HAP-1 (cell line): ENCODE results near the gene CTNND2.

Experiments
- DNase-seq, 2 experiments: peaks; one replicate each; pipeline ENCODE4 v3.0.0-alpha.2; 2016 to 2020; ENCODE audit warnings: low spot score in 2 of 2
- H3K27me3 ChIP-seq: fragments of 250-450 bp; sonication (Bioruptor Pico); 2 replicates; pipeline ENCODE4 v1.5.1; 2020; ENCODE audit warnings: low read depth, mild to moderate bottlenecking, moderate library complexity
- H3K36me3 ChIP-seq: fragments of 250-450 bp; sonication (Bioruptor Pico); replicated peaks from 2 replicates; pipeline ENCODE4 v1.5.1; 2020; ENCODE audit warnings: mild to moderate bottlenecking
- H3K4me1 ChIP-seq: fragments of 250-450 bp; sonication (Bioruptor Pico); 2 replicates; pipeline ENCODE4 v1.5.1; 2020; ENCODE audit warnings: mild to moderate bottlenecking
- H3K4me3 ChIP-seq: fragments of 250-450 bp; sonication (Bioruptor Pico); 2 replicates; pipeline ENCODE4 v1.5.1; 2020; ENCODE audit warnings: mild to moderate bottlenecking, moderate library complexity
- H3K9me3 ChIP-seq: fragments of 250-450 bp; sonication (Bioruptor Pico); 2 replicates; pipeline ENCODE4 v1.5.1; 2020; ENCODE audit warnings: mild to moderate bottlenecking, moderate library complexity
- in situ Hi-C: fragments of 300-500 bp; cut with MboI; formaldehyde crosslinking; loops from 3 replicates; pipeline ENCODE4 v1.14.3; 2020; ENCODE audit warnings: low sequenced_read_pairs, inconsistent platforms, mixed read lengths

CTNND2 gene

DNA sequence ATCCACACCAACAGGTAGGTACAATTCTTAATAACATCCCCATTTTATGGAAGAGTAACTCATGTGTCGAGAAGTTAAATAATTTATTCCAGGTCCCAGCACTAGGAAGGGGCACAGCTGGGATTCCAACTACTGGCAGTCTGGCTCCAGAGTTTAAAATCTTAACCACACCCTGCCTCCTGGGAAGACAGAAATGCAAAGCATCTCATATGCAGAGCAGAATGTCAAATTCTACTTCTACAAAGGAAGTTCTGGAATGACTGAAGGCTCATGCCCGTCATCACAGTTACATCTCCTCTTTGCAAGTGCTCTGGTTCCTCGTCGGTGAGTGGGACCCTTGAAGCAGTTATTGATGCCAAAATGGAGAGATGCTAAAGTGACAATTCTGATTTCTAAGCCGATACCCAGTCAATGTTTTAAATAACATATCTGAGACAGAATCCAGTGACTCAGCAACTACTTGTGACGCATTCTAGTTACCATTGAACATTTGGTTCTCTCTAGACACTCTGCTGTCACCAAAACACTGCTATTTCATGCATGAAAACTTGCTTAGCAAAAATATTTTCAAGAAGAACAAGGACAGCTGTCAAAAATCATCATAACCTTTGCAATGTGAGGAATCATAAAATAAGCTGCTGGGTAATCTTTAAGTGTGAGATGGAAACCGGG, 412.7 kb downstream of the CTNND2 start:
- in situ Hi-C loops = no loop called here

DNA sequence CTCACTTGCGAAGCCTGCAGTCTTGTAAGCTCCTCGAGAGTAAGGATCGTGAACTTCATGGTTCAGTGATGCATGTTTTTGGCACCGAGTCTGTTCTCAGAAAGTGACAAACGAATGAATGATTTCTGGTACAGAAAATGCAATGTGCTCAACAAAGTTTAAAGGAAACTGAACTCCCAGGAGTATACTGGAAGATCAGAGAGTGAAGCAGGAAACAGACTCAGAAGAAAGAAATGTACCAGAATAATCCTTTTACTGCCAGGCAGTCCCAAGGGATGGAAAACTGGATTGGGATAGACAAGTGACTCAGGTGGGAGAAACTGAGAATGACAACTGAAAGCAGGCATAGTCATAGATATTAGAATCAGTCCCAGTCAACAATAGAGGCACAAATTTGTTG, 420.6 kb downstream of the CTNND2 start:
- DNase-seq = no peak
- H3K4me3 ChIP-seq = no peak overlapping the region
- no peaks in the 10 kb centered on the region for H3K36me3 ChIP-seq
- H3K27me3 ChIP-seq = no peaks in the 10 kb centered on the region
- no peaks in the 10 kb centered on the region for H3K4me1 ChIP-seq
- in situ Hi-C loops = no loop called here
- peaks cover 3% of the 10 kb centered on the region; the same call in 1 of the 2 replicates for H3K9me3 ChIP-seq

More for the DNA sequence above, 412.7 kb downstream of the CTNND2 start:
- no peak for DNase-seq
- no peaks in the 10 kb centered on the region for H3K36me3 ChIP-seq
- H3K9me3 ChIP-seq = no peaks in the 10 kb centered on the region
- H3K27me3 ChIP-seq = no peaks in the 10 kb centered on the region
- H3K4me3 ChIP-seq = no peak overlapping the region
- H3K4me1 ChIP-seq = no peaks in the 10 kb centered on the region

DNA sequence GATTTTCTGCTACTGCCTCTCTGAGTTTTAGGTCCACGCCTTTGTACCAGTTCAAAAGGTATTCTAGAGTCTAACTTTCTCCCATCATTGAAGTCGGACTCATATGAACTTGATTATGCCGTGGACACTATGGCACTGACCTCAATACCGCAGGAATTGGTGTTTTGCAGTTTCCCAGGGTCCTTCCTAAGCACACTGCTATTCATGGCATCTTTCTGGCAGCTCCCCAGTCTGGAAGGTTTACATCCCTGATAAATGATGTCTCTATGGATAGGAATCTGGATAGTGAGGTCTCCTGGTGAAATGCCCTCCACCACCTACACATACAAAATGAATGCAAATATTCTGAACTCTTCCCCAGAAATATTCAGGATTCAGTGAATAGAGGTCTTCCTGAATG, 422.2 kb downstream of the CTNND2 start:
- no peak for DNase-seq
- in situ Hi-C loops = no loop called here

DNA sequence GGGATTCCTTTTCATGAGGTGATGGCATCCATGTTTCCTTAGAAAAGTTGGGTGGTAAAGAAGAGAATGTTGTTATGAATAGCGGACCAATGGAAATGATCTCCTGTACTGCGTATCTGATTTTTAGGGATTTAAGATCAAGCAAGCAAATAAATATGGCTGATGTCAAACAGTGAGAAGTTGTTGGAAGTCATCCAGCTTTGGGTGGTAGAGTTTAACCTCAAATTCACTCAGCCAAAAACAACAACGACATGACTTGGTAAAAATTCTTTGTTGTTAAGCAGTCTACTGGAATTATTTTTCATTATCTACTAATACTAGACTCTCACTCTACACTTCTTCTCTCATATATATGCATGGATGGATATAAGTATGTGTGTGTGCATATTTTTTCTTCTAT, 426.5 kb downstream of the CTNND2 start:
- H3K4me3 ChIP-seq = no peak overlapping the region
- H3K27me3 ChIP-seq = no peaks in the 10 kb centered on the region
- peaks cover 3% of the 10 kb centered on the region; the same call in 1 of the 2 replicates for H3K9me3 ChIP-seq
- no peaks in the 10 kb centered on the region for H3K4me1 ChIP-seq
- DNase-seq = no peak
- in situ Hi-C loops = no loop called here
- no peaks in the 10 kb centered on the region for H3K36me3 ChIP-seq

More for the DNA sequence above, 422.2 kb downstream of the CTNND2 start:
- H3K4me1 ChIP-seq = no peaks in the 10 kb centered on the region
- peaks cover 3% of the 10 kb centered on the region; the same call in 1 of the 2 replicates for H3K9me3 ChIP-seq
- no peaks in the 10 kb centered on the region for H3K36me3 ChIP-seq
- H3K4me3 ChIP-seq = no peak overlapping the region
- H3K27me3 ChIP-seq = no peaks in the 10 kb centered on the region

DNA sequence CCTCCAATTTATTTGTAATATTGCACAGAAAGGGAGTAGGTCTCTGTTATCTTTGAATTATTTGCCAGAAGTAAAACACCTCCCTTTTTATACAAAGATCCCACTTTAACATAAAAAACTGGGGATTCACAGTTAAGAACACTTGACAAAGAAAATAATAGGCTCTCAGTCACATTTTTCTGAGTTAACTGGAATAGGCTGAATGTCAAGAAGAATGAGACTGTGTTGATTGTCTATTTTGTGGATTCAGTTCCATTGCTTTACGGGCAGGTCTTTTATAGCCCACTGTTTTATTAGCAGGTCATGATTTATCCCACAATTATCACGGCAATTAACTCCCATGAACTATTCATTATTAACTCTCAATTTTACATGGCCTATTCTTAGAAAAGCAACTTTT, 427.4 kb downstream of the CTNND2 start:
- H3K36me3 ChIP-seq = no peaks in the 10 kb centered on the region
- H3K9me3 ChIP-seq = no peaks in the 10 kb centered on the region
- no peaks in the 10 kb centered on the region for H3K4me1 ChIP-seq
- DNase-seq = no peak
- in situ Hi-C loops = no loop called here
- H3K27me3 ChIP-seq = no peaks in the 10 kb centered on the region
- no peak overlapping the region for H3K4me3 ChIP-seq

DNA sequence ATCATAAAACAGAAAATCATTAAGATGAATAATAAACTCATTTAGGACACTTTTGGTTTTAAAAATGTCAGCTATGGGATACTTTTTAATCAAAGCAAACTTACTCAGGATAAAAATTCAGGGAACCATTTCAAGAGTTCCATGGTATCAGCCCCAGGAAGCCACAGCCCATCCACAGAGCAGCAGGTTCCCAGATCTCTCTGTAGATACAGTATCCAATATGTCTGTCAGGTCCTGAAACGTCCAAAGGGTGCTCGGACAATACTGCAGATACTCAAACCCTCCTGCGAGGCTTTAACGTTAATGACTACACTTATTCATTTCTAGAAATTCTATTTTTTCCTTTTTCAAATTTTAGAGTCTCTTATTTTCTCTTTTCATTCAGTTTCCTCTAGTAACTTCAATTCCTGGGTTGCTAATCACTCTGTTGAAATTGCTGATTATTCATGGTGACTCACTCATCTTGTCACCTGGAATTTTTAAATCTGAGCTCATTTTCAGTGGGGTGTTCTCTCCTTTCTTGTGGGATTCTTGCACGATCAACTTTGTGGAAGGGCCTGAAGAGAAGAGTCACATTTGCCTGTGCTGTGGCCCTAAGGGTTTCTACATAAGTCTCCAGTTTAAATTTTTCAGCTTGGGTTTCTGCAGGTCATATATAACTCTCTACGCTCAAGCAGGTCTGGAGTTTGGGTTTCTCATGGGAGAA, 435.8 kb downstream of the CTNND2 start:
- H3K4me3 ChIP-seq = no peak overlapping the region
- H3K9me3 ChIP-seq = no peaks in the 10 kb centered on the region
- DNase-seq = no peak
- H3K36me3 ChIP-seq = no peaks in the 10 kb centered on the region
- no peaks in the 10 kb centered on the region for H3K27me3 ChIP-seq
- H3K4me1 ChIP-seq = no peaks in the 10 kb centered on the region
- in situ Hi-C loops = no loop called here

DNA sequence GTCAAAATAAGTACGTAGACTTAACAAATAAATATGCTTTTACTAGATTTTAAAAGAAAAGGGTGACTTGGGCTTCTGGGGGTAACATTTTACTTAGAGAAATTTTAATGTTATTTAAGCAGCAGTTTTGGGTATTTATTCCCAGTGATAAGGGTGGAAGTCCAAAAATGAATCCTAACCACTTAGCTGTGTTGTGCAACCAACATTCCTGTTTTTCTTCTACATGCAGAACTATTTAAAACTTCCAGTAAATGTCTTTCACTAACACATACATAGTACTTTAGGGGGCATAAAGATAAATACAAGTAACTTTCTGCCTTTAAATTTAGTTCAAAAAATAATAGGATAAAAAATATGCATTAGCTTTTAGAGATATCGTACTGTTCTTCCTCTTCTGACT, 436.7 kb downstream of the CTNND2 start:
- in situ Hi-C loops = no loop called here
- Histone ChIP-seq H3K4me1 (no peaks in the 10 kb centered on the region), H3K27me3 (no peaks in the 10 kb centered on the region), H3K4me3 (no peak overlapping the region), H3K36me3 (no peaks in the 10 kb centered on the region), H3K9me3 (no peaks in the 10 kb centered on the region)
- no peak for DNase-seq

DNA sequence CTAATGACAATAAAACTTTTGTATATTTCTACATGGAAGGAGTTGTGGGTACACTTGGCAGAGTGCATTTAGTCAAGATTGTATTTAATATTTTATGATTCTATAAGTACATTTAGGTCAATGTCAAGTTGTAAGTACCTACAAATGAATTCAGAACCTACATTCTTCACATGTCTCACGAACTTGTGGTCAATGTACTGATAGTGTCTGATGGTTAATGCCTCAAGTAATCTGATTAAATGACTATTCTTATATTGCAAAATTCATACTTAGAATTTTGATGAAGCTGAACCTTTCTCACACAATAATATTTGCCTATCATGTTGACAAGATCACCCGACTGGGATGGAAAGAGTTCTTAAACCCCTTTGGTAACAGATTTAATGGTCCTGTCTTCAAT, 444.5 kb downstream of the CTNND2 start:
- in situ Hi-C loops = no loop called here
- Histone ChIP-seq H3K4me3 (no peak overlapping the region), H3K9me3 (no peaks in the 10 kb centered on the region), H3K27me3 (no peaks in the 10 kb centered on the region), H3K4me1 (no peaks in the 10 kb centered on the region), H3K36me3 (no peaks in the 10 kb centered on the region)
- no peak for DNase-seq

DNA sequence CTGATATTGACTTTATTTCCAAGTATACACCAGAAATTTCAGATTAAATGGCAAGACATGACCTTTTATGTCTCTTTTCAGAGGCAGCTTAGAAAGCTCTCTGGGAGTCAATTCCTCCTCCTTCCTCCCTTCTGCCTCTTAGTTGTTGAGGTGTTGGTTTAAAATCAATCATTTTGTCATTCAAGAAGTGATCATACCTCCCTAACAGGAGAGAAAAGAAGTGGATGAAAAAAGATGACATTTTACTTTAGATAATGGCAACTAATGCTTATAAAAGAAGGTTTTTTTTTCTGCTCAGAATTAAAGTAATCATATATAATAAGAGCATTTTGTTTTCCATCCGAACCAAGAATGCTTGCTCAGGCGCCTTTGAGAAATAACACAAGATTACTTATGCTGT, 448.7 kb downstream of the CTNND2 start:
- no peak for DNase-seq
- Histone ChIP-seq H3K4me3 (no peak overlapping the region), H3K27me3 (no peaks in the 10 kb centered on the region), H3K36me3 (no peaks in the 10 kb centered on the region), H3K4me1 (no peaks in the 10 kb centered on the region), H3K9me3 (no peaks in the 10 kb centered on the region)
- in situ Hi-C loops = no loop called here

DNA sequence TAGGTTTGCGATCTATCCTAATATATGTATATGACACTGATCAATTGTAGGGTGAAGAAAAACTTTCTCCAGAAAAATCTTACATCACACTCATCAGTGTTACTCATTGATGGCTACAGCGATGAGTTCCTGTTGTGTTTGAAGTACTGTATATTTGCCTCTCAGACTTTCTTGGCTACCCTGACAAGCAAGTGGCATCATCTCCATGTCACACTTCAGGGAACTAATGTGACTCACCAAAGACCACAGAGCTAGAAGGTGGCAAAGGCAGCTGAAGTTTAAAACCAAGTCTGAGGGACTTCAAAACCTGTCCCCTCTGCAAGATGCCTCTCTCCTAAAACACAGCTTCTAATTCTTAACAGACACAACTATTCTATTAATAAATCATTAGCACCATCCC, 451.4 kb downstream of the CTNND2 start:
- Histone ChIP-seq H3K9me3 (no peaks in the 10 kb centered on the region), H3K4me3 (no peak overlapping the region), H3K4me1 (no peaks in the 10 kb centered on the region), H3K36me3 (no peaks in the 10 kb centered on the region), H3K27me3 (no peaks in the 10 kb centered on the region)
- in situ Hi-C loops = no loop called here
- DNase-seq = no peak

DNA sequence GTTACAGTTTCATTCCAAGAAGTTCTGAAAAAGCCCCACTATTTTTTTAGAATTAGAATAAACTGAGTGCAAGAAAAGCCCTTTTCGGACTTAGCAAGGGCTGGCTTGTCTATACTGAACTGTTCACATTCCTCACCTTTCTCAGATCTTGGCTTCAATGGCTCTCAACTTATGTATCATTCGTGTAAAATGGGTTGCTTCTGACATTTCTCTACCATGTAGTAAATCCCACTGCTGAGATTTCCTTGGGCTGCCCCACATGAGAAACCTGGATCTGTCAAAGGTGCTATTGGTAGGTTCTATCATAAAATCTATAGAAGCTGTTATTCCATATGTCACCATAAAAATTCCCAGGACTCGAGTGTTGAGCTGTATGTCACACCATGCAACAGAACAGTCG, 454.3 kb downstream of the CTNND2 start:
- H3K9me3 ChIP-seq = no peaks in the 10 kb centered on the region
- no peaks in the 10 kb centered on the region for H3K27me3 ChIP-seq
- H3K36me3 ChIP-seq = no peaks in the 10 kb centered on the region
- no peaks in the 10 kb centered on the region for H3K4me1 ChIP-seq
- in situ Hi-C loops = no loop called here
- no peak for DNase-seq
- H3K4me3 ChIP-seq = no peak overlapping the region

DNA sequence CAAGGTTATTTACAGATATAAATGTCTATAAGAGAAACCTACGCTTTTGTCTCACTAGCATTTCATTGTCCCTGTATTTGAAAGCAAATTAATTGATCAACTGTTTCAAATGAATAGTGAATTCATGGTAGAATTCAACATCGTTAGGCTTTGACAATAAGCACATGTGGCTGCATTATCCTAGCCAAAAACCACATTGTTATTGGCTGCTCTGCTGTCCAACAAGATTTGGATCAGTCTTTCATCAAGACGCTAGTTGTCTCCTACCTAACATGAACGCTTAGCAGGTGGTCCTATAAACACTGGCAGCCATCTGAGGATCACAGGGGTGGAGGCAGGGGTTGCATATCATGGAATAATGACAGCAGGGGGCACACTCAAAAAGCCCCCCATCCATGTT, 455.0 kb downstream of the CTNND2 start:
- Histone ChIP-seq H3K9me3 (no peaks in the 10 kb centered on the region), H3K4me1 (no peaks in the 10 kb centered on the region), H3K4me3 (no peak overlapping the region), H3K27me3 (no peaks in the 10 kb centered on the region), H3K36me3 (no peaks in the 10 kb centered on the region)
- DNase-seq = no peak
- in situ Hi-C loops = no loop called here

DNA sequence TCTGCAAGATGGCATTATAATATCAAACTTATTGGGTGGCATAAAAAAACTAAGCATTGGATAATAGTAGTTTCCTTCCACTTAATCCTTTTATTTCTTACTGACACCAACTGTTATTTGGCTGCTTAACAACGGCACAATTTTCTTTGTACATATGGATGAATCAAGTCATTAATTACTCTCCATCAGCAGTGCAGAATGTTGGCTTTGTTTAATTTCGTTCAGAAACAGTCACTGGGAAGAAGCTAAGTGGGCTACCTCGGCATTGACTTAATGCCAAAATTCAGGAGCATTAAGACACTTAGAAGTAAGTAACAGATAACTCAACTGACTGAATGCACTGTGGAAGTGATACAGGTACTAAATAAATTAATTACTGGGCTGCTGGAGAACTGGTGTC, 460.4 kb downstream of the CTNND2 start:
- H3K4me3 ChIP-seq = no peak overlapping the region
- no peaks in the 10 kb centered on the region for H3K27me3 ChIP-seq
- no peak for DNase-seq
- no peaks in the 10 kb centered on the region for H3K36me3 ChIP-seq
- no peaks in the 10 kb centered on the region for H3K4me1 ChIP-seq
- H3K9me3 ChIP-seq = no peaks in the 10 kb centered on the region
- in situ Hi-C loops = no loop called here

DNA sequence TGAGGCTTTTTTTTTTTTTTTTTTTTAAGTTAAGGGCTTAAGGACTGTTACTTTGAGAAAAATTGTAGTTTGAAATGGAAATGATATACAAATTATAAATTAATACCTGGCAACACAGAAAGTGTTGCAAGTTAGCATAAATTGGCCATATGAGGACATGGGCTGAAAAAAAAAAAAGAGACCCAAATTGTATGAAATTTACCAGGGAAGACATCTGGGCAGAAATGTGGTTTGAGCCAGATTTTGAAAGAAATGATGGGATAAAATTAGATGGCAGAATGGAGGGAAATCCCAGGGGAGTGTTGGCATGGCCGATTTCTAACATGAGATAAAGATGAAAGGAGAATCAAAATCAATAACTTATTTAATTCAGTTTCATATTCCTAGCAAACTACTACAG, 472.1 kb downstream of the CTNND2 start:
- no peaks in the 10 kb centered on the region for H3K4me1 ChIP-seq
- in situ Hi-C loops = no loop called here

More for the DNA sequence above, 472.1 kb downstream of the CTNND2 start:
- Histone ChIP-seq H3K36me3 (no peaks in the 10 kb centered on the region), H3K9me3 (no peaks in the 10 kb centered on the region; the same call in 1 of the 2 replicates), H3K4me3 (no peak overlapping the region), H3K27me3 (no peaks in the 10 kb centered on the region)
- no peak for DNase-seq
